Kidney glomerular epithelial cell (primary cell): Measurements from ENCODE around the gene NSD2.
"Not testable (repeated sequence)": the region's sequence is repeated elsewhere in the genome, so short reads cannot be mapped to it uniquely, and the experiment has no call there.

Source experiments
- DNase-seq: peaks from one replicate; lab custom pipeline; 2025; lab: John Stamatoyannopoulos, UW

NSD2 gene

GRCh38 chr4:1899149-1900086 lies 28.2 kb downstream of the NSD2 start:
- DNase-seq = peak; percentile 56

GRCh38 chr4:1900087-1900433 lies 28.9 kb downstream of the NSD2 start:
- no peak for DNase-seq

GRCh38 chr4:1900624-1901023 lies 29.4 kb downstream of the NSD2 start:
- no peak for DNase-seq

GRCh38 chr4:1901127-1901526 lies 29.9 kb downstream of the NSD2 start:
- DNase-seq = no peak

GRCh38 chr4:1902243-1902642 lies 31.1 kb downstream of the NSD2 start:
- DNase-seq = no peak

GRCh38 chr4:1903035-1903434 lies 31.8 kb downstream of the NSD2 start:
- no peak for DNase-seq

GRCh38 chr4:1904042-1904441 lies 32.8 kb downstream of the NSD2 start:
- no peak for DNase-seq

- no peak for DNase-seq
These were observed 36.8 kb downstream of the NSD2 start for GRCh38 chr4:1907848-1908525.

GRCh38 chr4:1909696-1910095 lies 38.5 kb downstream of the NSD2 start:
- not testable (repeated sequence) for DNase-seq

GRCh38 chr4:1910643-1911042 lies 39.5 kb downstream of the NSD2 start:
- DNase-seq = peak; percentile 66

GRCh38 chr4:1911316-1911715 lies 40.1 kb downstream of the NSD2 start:
- not testable (repeated sequence) for DNase-seq

- DNase-seq = no peak
These were observed 51.6 kb downstream of the NSD2 start for GRCh38 chr4:1922821-1923220.

- DNase-seq = no peak
These were observed 56.5 kb downstream of the NSD2 start for GRCh38 chr4:1927675-1928074.

GRCh38 chr4:1928356-1929239 lies 57.4 kb downstream of the NSD2 start:
- no peak for DNase-seq

- no peak for DNase-seq
These were observed 61.5 kb downstream of the NSD2 start for GRCh38 chr4:1932736-1933135.

GRCh38 chr4:1933700-1934099 lies 62.5 kb downstream of the NSD2 start:
- no peak for DNase-seq

- no peak for DNase-seq
These were observed 66.4 kb downstream of the NSD2 start for GRCh38 chr4:1937550-1937949.

GRCh38 chr4:1938027-1938426 lies 66.8 kb downstream of the NSD2 start:
- no peak for DNase-seq

GRCh38 chr4:1939664-1940509 lies 68.7 kb downstream of the NSD2 start:
- DNase-seq = peak; percentile 13

GRCh38 chr4:1940566-1940965 lies 69.4 kb downstream of the NSD2 start:
- no peak for DNase-seq

GRCh38 chr4:1943928-1944327 lies 72.7 kb downstream of the NSD2 start:
- no peak for DNase-seq
